DMS153 (cell line): Measurements from ENCODE around the gene ALKAL2.
"Not testable (repeated sequence)": the region's sequence is repeated elsewhere in the genome, so short reads cannot be mapped to it uniquely, and the experiment has no call there.

ENCODE experiments used
- DNase-seq: peaks from one replicate; lab custom pipeline; 2025; lab: John Stamatoyannopoulos, UW

The ALKAL2 gene

GRCh38 chr2:287911-288757 lies at the start of gene ALKAL2:
TSS of gene ALKAL2 (minus strand) at chr2:288091. CDS start at chr2:287835, 256 bp downstream.
- no peak for DNase-seq

GRCh38 chr2:336949-337348 lies 49.1 kb upstream of the ALKAL2 start:
- DNase-seq: not testable (repeated sequence)

GRCh38 chr2:336360-336759 lies 48.5 kb upstream of the ALKAL2 start:
- DNase-seq: no peak

GRCh38 chr2:332592-332991 lies 44.7 kb upstream of the ALKAL2 start:
- DNase-seq: no peak

GRCh38 chr2:328761-329160 lies 40.9 kb upstream of the ALKAL2 start:
- no peak for DNase-seq

GRCh38 chr2:323035-323434 lies 35.1 kb upstream of the ALKAL2 start:
- no peak for DNase-seq

GRCh38 chr2:322326-322725 lies 34.4 kb upstream of the ALKAL2 start:
- DNase-seq: no peak

GRCh38 chr2:320561-320960 lies 32.7 kb upstream of the ALKAL2 start:
- DNase-seq: no peak

- no peak for DNase-seq
These were observed 31.2 kb upstream of the ALKAL2 start for GRCh38 chr2:319059-319600.

- no peak for DNase-seq
These were observed 29.9 kb upstream of the ALKAL2 start for GRCh38 chr2:317501-318424.

GRCh38 chr2:316381-316780 lies 28.5 kb upstream of the ALKAL2 start:
- DNase-seq: no peak

GRCh38 chr2:315925-316324 lies 28.0 kb upstream of the ALKAL2 start:
- not testable (repeated sequence) for DNase-seq

- no peak for DNase-seq
These were observed 26.9 kb upstream of the ALKAL2 start for GRCh38 chr2:314561-315336.

GRCh38 chr2:313991-314390 lies 26.1 kb upstream of the ALKAL2 start:
- no peak for DNase-seq

- DNase-seq: no peak
These were observed 23.1 kb upstream of the ALKAL2 start for GRCh38 chr2:310994-311393.

GRCh38 chr2:309954-310510 lies 22.1 kb upstream of the ALKAL2 start:
- no peak for DNase-seq

GRCh38 chr2:309148-309953 lies 21.5 kb upstream of the ALKAL2 start:
- DNase-seq: no peak

GRCh38 chr2:305366-305765 lies 17.5 kb upstream of the ALKAL2 start:
- no peak for DNase-seq

GRCh38 chr2:296354-296753 lies 8.5 kb upstream of the ALKAL2 start:
- no peak for DNase-seq

GRCh38 chr2:295090-295489 lies 7.2 kb upstream of the ALKAL2 start:
- DNase-seq: no peak
